GM23338 (cell line): Measurements from ENCODE around the gene CCDC146.
"Not testable (repeated sequence)": the region's sequence is repeated elsewhere in the genome, so short reads cannot be mapped to it uniquely, and the experiment has no call there.

Experiments
- EZH2 ChIP-seq: fragments of 200-600 bp; sonication (generic); IDR thresholded peaks from one replicate; pipeline ENCODE4 v1.8.0; 2017; ENCODE audit warnings: antibody characterized with exemption, mild to moderate bottlenecking, low read depth; ENCODE audit not compliant: unreplicated experiment
- REST ChIP-seq: IDR thresholded peaks from one replicate; pipeline ENCODE4 v1.6.1; 2018; ENCODE audit warnings: antibody characterized with exemption; ENCODE audit not compliant: unreplicated experiment

GRCh38 chr7:77079112-77079511 is 43.3 kb upstream of the CCDC146 start:
- not testable (repeated sequence) for TF ChIP-seq EZH2, REST
